ENCODE results near the gene BOLA2.
"Not testable (repeated sequence)": the region's sequence is repeated elsewhere in the genome, so short reads cannot be mapped to it uniquely, and the experiment has no call there.

DNA sequence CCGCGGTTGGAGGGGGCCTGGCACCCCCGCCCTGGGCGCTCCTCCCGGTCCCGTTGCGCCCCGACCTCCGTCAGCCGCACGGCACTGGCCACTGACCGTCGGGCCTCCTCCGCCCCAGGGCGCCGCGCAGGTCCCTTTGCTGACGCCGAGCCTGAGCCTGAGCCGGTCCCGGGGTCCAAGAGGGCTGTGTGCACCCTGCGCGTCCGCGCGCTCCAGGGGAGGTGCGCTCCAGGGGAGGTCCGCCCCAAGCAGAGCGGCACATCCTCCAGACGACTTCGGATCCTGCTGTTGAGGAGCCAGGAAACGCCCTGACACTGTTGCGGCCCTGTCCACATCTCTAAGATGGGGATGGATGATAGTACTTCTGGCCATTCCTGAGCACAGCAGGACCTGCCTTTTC lies 12.8 kb upstream of the BOLA2 start:
- not testable (repeated sequence) for TF ChIP-seq RAD21 (conservative IDR thresholded peaks at IDR 0.05); SMC3 (conservative IDR thresholded peaks at IDR 0.05; ENCODE audit: poor library complexity); EZH2 (IDR thresholded peaks at IDR 0.05; ENCODE audit: borderline replicate concordance, insufficient read depth, low read length, poor library complexity, severe bottlenecking); POLR2AphosphoS5 (IDR thresholded peaks at IDR 0.05); MXI1 (conservative IDR thresholded peaks at IDR 0.05; ENCODE audit: poor library complexity, severe bottlenecking); EP300 (conservative IDR thresholded peaks at IDR 0.05; ENCODE audit: poor library complexity, severe bottlenecking); TAF1 (IDR thresholded peaks at IDR 0.05; ENCODE audit: low read depth)
- TF ChIP-seq, protein P1, sequence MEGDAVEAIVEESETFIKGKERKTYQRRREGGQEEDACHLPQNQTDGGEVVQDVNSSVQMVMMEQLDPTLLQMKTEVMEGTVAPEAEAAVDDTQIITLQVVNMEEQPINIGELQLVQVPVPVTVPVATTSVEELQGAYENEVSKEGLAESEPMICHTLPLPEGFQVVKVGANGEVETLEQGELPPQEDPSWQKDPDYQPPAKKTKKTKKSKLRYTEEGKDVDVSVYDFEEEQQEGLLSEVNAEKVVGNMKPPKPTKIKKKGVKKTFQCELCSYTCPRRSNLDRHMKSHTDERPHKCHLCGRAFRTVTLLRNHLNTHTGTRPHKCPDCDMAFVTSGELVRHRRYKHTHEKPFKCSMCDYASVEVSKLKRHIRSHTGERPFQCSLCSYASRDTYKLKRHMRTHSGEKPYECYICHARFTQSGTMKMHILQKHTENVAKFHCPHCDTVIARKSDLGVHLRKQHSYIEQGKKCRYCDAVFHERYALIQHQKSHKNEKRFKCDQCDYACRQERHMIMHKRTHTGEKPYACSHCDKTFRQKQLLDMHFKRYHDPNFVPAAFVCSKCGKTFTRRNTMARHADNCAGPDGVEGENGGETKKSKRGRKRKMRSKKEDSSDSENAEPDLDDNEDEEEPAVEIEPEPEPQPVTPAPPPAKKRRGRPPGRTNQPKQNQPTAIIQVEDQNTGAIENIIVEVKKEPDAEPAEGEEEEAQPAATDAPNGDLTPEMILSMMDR (IDR thresholded peaks at IDR 0.05; ENCODE audit: poor library complexity, severe bottlenecking), result not testable (repeated sequence)
